Measurements from ENCODE around the gene PCSK6. TPM values are rescaled to one million over a fixed set of nuclear protein-coding genes. Genes with fewer than 3 reads are reported as not detected.

The PCSK6 gene
- total RNA-seq, 2 experiments from 2014 or later = 0.28 TPM; not detected in 1

DNA sequence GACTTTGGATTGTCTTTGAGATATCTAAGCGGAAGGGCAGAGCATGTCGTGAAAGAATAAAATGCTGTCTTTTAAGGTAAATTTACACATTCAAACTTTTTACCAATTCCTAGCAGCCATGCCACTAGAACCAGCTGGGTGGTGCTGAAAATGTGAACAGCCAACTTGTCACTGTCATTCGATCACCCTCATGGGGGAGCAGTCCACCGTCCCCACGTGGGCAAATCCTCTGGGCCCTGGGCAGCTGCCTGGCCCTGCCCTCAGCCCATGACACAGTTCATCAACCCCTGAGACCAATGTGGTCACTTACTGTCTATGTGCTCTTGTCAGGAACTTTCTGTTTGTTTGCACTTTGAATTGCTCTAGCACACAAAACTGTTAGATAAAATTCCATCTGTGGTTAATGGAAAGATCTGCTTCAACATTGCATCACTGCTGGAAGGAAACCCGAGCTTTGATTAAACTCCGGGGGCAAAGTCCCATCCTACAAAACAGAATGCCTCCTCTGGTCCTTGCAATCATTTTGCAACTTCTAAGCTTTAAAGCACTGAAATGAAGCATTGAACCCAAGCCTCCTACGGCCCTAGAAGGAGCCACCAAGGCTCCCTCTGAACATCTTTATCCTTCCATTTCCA lies 50.1 kb downstream of the PCSK6 start:
- H3K4me3 ChIP-seq (ENCODE audit: low read length) = no peak overlapping the region
- Mint-ChIP-seq H3K27me3 (peaks cover 25% of the 10 kb centered on the region), H3K4me1 (ENCODE audit: low read depth) (no peaks in the 10 kb centered on the region), H3K4me3 (no peak overlapping the region), H3K36me3 (ENCODE audit: low read depth) (no peaks in the 10 kb centered on the region), H3K9me3 (no peaks in the 10 kb centered on the region), H3K27ac (no peak overlapping the region)
- H3K27ac ChIP-seq (ENCODE audit: low read depth in 1 of 2, low read length in 2 of 2) = no peak overlapping the region
- DNase-seq (no peak), ATAC-seq (ENCODE audit: poor library complexity) (no peak)
- POLR2A ChIA-PET = no interaction called here
- no peaks in the 10 kb centered on the region for H3K36me3 ChIP-seq (ENCODE audit: insufficient read depth, low read length)
- TF ChIP-seq, protein P1, sequence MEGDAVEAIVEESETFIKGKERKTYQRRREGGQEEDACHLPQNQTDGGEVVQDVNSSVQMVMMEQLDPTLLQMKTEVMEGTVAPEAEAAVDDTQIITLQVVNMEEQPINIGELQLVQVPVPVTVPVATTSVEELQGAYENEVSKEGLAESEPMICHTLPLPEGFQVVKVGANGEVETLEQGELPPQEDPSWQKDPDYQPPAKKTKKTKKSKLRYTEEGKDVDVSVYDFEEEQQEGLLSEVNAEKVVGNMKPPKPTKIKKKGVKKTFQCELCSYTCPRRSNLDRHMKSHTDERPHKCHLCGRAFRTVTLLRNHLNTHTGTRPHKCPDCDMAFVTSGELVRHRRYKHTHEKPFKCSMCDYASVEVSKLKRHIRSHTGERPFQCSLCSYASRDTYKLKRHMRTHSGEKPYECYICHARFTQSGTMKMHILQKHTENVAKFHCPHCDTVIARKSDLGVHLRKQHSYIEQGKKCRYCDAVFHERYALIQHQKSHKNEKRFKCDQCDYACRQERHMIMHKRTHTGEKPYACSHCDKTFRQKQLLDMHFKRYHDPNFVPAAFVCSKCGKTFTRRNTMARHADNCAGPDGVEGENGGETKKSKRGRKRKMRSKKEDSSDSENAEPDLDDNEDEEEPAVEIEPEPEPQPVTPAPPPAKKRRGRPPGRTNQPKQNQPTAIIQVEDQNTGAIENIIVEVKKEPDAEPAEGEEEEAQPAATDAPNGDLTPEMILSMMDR (IDR thresholded peaks at IDR 0.05) = no peak
- peaks cover 0 to 17% of the 10 kb centered on the region in 2 experiments for H3K9me3 ChIP-seq (ENCODE audit: control insufficient read depth in 1 of 2, insufficient read depth in 1 of 2, low read length in 2 of 2)
- peaks cover 5 to 10% of the 10 kb centered on the region in 2 experiments for H3K27me3 ChIP-seq (ENCODE audit: control insufficient read depth in 1 of 2, insufficient read depth in 2 of 2, low read length in 2 of 2)
- peaks cover 3% of the 10 kb centered on the region for H3K4me1 ChIP-seq (ENCODE audit: insufficient read depth, low read length)
- CTCF ChIA-PET = no interaction called here
- intact Hi-C loops (cut with DNase I, micrococcal nuclease) = no loop called here

DNA sequence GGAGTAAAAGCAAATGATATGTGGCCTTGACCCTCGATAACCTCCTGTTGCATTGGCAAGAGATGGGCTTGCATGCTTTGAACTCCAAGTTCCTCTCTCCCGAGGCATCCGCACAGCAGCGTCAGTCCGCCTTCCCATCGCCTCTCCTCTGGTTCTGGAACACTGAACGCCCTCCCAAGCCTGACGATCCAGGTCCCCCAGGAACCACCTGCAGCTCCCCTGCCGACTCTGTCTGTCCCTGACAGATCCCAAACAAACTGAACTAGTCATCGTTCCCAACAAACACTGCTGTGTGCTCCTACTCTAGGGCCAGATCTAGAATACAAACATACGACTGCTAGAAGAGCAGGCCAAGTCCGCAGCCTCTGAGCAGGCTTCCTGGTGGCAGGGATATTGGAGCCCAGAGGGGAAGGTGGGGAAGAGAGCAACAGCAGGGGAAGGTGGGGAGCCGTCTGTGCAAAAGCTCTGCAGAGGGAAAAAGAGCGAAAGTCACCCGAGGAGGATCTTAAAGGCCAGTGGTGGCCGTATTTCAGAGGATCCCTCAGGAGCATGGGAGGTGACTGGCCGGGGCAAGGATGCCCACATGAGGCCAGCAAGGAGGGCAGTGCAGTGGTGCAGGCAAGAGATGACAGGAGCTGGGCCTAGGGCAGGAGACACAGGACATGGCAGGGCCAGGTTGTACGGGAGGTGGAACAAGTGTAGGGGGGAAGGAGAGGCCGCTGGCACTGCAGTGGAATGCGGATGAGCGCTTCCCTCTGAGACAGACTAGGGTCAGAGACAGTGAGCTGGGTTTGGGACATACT lies 50.8 kb downstream of the PCSK6 start:
- ATAC-seq (ENCODE audit: poor library complexity) (no peak), DNase-seq (no peak)
- H3K36me3 Mint-ChIP-seq (ENCODE audit: low read depth) = no peaks in the 10 kb centered on the region
- Histone ChIP-seq H3K4me1 (ENCODE audit: insufficient read depth, low read length) (peaks cover 3% of the 10 kb centered on the region), H3K4me3 (ENCODE audit: low read length) (no peak overlapping the region), H3K9me3 (ENCODE audit: control insufficient read depth in 1 of 2, insufficient read depth in 1 of 2, low read length in 2 of 2) (peaks cover 0 to 17% of the 10 kb centered on the region in 2 experiments), H3K27me3 (ENCODE audit: control insufficient read depth in 1 of 2, insufficient read depth in 2 of 2, low read length in 2 of 2) (peaks cover 7 to 10% of the 10 kb centered on the region in 2 experiments), H3K27ac (ENCODE audit: low read depth in 1 of 2, low read length in 2 of 2) (no peak overlapping the region), H3K36me3 (ENCODE audit: insufficient read depth, low read length) (no peaks in the 10 kb centered on the region)
- no peaks in the 10 kb centered on the region for H3K9me3 Mint-ChIP-seq
- H3K27ac Mint-ChIP-seq = no peak overlapping the region
- TF ChIP-seq, protein P1 (IDR thresholded peaks at IDR 0.05) = no peak
- peaks cover 22% of the 10 kb centered on the region for H3K27me3 Mint-ChIP-seq
- no peak overlapping the region for H3K4me3 Mint-ChIP-seq
- ChIA-PET POLR2A (no interaction called here), CTCF (no interaction called here)
- no peaks in the 10 kb centered on the region for H3K4me1 Mint-ChIP-seq (ENCODE audit: low read depth)
- intact Hi-C loops (cut with DNase I, micrococcal nuclease) = no loop called here

DNA sequence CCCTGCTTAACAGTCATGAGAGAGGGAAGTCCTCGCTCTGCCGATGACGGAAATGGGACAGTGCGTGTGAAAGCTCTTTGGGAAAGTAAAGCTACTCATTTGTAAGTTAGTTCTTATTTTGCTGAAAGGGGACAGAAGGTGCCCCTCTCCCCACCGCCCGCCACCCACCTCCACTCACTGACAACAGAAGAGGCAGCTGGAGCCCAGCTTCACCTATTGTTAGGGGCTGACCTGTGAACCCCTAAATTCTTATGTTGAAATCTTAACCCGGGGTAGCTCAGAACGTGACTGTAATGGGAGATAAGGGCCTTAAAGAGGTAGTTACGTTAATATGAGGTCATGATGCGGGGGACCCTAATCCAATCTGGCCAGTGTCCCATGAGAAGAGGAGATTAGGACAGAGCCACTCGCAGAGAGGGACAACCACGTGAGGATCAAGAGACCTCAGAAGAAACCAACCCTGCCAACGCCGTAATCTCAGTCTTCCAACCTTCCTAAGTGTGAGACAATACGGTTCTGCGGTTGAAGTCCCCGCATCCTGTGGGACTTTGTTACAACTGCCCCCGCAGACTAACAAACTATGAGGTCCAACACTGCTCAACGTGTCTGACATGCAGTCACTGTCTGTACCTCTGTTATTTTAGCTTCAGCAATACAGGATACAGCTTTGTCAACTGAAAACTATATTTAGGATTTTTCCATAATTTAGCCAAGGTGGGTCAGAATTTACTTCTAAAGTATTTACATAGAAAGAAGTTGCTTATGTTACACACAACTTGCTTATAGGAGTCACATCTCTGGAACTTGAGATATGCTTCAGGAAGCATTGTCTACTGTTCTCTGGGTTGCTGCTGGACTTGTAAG lies 51.7 kb downstream of the PCSK6 start:
- Histone ChIP-seq H3K27me3 (ENCODE audit: control insufficient read depth in 1 of 2, insufficient read depth in 2 of 2, low read length in 2 of 2) (peaks cover 7 to 10% of the 10 kb centered on the region in 2 experiments), H3K36me3 (ENCODE audit: insufficient read depth, low read length) (no peaks in the 10 kb centered on the region), H3K4me1 (ENCODE audit: insufficient read depth, low read length) (peaks cover 3% of the 10 kb centered on the region), H3K9me3 (ENCODE audit: control insufficient read depth in 1 of 2, insufficient read depth in 1 of 2, low read length in 2 of 2) (peaks cover 0 to 17% of the 10 kb centered on the region in 2 experiments), H3K27ac (ENCODE audit: low read depth in 1 of 2, low read length in 2 of 2) (no peak overlapping the region), H3K4me3 (ENCODE audit: low read length) (no peak overlapping the region)
- Mint-ChIP-seq H3K9me3 (no peaks in the 10 kb centered on the region), H3K4me3 (no peak overlapping the region), H3K4me1 (ENCODE audit: low read depth) (no peaks in the 10 kb centered on the region), H3K27ac (no peak overlapping the region), H3K36me3 (ENCODE audit: low read depth) (no peaks in the 10 kb centered on the region), H3K27me3 (peaks cover 20% of the 10 kb centered on the region)
- POLR2A ChIA-PET = no interaction called here
- TF ChIP-seq, protein P1 (IDR thresholded peaks at IDR 0.05) = no peak
- ATAC-seq (ENCODE audit: poor library complexity) = no peak
- no peak for DNase-seq
- CTCF ChIA-PET = no interaction called here
- intact Hi-C loops (cut with DNase I, micrococcal nuclease) = no loop called here

Data from CD4-positive, alpha-beta T cell (primary cell).